T-helper 1 cell treated with Interleukin-12 subunit alpha and Interleukin-12 subunit beta and Interleukin-4 antibody, amounts not matched to agents 30 μg/mL and 1 μg/mL, for 36 hours (primary cell): ENCODE data around the gene STAP2.

Experiments
- H3K27ac Mint-ChIP-seq: one replicate; pipeline ENCODE4 v1.8.0; 2021; ENCODE audit warnings: mild to moderate bottlenecking, mixed read lengths
- H3K27me3 Mint-ChIP-seq: one replicate; pipeline ENCODE4 v1.8.0; 2021; ENCODE audit warnings: low read depth, mixed read lengths
- H3K36me3 Mint-ChIP-seq: one replicate; pipeline ENCODE4 v1.8.0; 2021; ENCODE audit warnings: low read depth, mixed read lengths
- H3K4me1 Mint-ChIP-seq: one replicate; pipeline ENCODE4 v1.8.0; 2021; ENCODE audit warnings: low read depth, mixed read lengths
- H3K4me3 Mint-ChIP-seq: one replicate; pipeline ENCODE4 v1.8.0; 2021; ENCODE audit warnings: mild to moderate bottlenecking, moderate library complexity, mixed read lengths
- H3K9me3 Mint-ChIP-seq: one replicate; pipeline ENCODE4 v1.8.0; 2021; ENCODE audit warnings: mixed read lengths

Gene STAP2

DNA sequence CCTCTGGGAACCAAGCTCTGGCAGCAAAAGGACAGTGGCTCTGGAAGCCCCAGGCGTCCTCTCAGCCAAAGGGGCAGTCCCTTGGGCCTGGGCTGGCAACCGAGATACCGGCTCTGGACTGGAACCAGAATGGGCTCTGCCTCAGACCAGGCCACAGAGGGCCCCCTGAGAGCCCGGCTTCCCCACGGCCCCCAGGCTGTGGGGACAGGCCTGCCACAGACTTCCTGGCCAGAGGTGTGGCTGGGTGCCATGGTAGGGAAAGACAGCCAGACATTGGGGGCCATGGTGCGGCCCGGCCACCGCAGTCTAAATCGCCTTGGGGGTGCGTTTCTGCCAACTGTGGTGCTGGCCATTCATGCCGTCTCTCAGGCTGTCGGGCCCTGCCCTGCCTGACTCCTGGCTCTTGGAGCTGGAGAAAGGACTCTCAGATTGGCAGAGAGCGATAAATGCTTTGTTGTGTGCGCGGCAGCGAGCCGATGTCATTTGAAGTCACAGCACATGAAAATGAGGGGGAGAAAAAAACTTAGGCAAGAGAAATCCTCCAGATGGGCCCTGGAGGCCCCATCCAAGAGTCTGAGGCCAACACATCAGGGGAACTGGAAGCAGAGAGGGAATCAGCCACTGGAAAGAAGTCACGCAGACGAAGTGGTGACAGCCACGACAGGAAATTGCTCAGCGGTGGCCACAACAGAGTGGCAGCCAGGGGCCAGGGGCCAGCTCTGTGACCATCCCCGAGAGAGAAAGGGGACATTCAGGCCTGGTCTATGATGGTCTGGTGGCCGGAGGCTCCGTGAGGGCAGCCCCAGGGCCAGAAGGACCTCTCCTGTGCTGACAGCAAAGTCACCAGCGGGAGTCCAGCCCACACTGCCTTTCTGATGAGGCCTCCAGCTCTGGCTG lies 35.2 kb upstream of the STAP2 start:
- Mint-ChIP-seq H3K4me3 (no peak overlapping the region), H3K27ac (peak overlapping the region; percentile 41), H3K9me3 (no peaks in the 10 kb centered on the region), H3K4me1 (peaks cover 48% of the 10 kb centered on the region), H3K27me3 (no peaks in the 10 kb centered on the region), H3K36me3 (no peaks in the 10 kb centered on the region)

DNA sequence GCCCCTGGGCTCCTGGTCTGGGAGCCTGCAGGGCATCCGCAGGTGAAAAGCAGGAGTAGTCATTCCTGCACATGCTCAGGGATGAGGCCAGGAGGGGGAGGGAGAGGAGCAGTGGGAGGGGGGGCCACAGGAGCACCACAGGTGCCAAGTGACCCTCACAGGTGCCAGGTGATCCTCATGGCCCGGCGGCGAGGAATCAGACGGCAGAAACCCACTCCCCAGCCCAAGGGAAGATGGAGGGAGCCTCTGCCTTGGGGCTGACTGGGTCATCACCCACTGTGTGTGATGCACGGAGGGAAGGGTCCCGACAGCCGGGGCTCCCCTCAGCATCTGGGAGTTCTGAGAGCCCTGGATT lies 34.4 kb upstream of the STAP2 start:
- Mint-ChIP-seq H3K4me1 (peaks cover 50% of the 10 kb centered on the region), H3K36me3 (no peaks in the 10 kb centered on the region), H3K4me3 (no peak overlapping the region), H3K9me3 (no peaks in the 10 kb centered on the region), H3K27ac (no peak overlapping the region), H3K27me3 (no peaks in the 10 kb centered on the region)

DNA sequence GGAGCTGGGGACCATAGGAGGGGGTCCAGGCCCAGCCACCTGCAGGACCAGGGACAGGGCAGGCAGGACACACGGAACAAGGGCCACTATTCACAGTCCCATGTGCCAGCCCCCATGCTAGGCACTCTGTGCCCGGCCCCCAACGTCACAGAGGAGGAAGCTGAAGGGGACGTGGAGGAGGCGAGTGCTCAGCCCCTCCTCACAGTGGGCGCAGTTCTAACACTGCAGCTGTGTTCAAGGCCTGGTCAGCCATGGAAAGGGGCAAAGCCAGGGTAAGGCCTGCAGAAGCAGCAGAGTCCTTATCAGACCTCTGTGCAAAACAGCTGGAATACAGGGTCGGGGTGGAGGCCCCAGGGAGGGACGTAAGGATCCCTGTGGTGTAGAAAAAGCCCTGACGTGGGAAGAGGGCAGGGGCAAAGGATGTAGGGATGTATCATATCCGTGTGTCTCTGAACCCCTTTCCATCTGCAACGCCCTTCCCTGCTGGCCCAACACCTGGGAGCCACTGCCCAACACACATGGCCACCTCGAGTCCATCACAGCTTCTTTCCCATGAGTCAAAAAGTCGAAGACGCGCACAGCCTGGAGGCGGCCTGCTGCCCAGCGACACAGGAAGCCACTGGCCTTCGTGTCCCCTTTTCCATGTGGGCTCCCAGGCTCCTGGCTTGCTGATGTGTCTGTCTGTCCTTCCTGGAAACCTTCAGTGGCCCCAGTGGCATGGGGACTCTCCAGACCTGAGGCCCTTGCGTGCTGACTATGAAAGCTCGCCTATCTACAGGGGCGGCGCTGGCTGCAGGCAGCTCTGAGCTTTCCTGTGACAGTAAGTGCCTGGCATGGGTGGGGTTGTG lies 33.8 kb upstream of the STAP2 start:
- Mint-ChIP-seq H3K4me3 (no peak overlapping the region), H3K4me1 (peaks cover 54% of the 10 kb centered on the region), H3K27me3 (no peaks in the 10 kb centered on the region), H3K9me3 (no peaks in the 10 kb centered on the region), H3K36me3 (no peaks in the 10 kb centered on the region), H3K27ac (no peak overlapping the region)

DNA sequence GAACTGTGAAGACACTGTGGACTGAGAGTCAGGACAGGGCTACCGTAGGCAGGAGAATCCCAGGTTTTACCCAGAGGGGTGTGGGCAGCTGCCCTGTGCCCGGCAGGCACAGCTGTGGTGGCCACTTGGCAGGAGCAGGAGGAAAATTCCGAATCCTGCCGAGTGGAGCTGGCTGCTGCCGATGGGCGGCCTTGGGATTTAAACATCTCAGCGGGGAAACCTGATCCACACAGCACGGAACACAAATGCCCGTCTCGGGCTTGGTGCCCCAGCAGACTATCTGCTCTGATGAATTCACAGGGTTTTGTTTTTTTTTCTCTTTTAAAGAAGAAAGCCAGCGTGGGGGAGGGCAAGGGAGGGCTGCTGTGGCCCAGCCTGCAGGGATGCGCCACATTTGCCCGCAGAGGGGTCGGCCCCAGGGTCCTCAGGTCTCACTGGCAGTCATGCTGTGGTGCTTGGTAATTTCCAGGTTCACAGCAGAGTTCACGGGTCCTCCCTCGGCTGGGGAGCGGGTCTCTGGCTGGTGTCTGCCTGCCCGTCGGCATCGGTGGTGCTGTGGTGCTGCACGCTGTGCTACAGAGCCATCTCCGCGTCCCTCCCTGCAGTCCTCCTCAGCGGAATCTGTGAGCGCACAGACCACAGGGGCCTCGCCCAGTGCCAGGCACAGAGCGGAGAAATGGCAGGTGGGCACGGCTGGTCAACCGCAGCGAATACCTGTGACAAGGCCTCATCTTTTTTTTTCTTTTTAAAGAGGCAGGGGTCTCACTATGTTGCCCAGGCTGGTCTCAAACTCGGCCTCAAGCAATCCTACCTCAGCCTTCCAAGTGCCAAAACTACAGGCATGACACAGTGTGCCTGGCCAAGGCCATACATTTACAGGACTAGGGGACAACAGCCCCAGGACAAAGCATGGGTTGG lies 32.9 kb upstream of the STAP2 start:
- Mint-ChIP-seq H3K4me1 (peaks cover 49% of the 10 kb centered on the region), H3K4me3 (no peak overlapping the region), H3K27ac (peak overlapping the region; percentile 68), H3K36me3 (peaks cover 3% of the 10 kb centered on the region), H3K27me3 (no peaks in the 10 kb centered on the region), H3K9me3 (no peaks in the 10 kb centered on the region)

DNA sequence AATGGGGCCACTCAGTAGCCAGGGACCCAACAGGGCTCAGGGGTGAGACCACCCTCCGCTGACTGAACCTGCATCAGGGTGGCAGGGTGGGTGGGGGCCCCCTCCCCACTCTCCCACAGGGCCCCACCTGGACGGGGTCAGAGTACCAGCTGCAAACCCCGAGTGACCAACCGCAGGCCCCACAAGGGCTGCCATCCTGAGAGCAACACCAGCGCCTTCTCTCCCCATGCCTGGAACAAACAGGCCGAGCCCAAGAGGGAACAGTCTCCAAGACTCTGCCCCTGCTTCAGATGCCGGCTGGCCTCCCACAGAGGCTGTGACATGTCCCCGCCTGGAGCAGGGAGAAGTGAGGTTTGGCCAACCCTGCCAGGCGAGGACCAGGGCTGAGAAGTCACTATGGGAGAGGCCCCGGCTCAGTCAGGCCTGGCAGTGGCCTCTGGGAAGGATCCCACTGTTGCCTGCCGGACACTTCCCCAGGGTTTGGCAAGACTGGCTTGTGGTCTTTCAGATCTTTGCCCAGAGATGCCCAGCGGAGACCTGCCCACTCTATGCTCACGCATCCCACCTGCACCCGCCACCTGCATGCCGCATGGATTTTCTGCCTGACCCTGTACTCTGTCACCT lies 31.9 kb upstream of the STAP2 start:
- Mint-ChIP-seq H3K27ac (peak overlapping the region; percentile 68), H3K4me3 (peak overlapping the region; percentile 75), H3K4me1 (peaks cover 41% of the 10 kb centered on the region), H3K36me3 (peaks cover 3% of the 10 kb centered on the region), H3K9me3 (no peaks in the 10 kb centered on the region), H3K27me3 (no peaks in the 10 kb centered on the region)

DNA sequence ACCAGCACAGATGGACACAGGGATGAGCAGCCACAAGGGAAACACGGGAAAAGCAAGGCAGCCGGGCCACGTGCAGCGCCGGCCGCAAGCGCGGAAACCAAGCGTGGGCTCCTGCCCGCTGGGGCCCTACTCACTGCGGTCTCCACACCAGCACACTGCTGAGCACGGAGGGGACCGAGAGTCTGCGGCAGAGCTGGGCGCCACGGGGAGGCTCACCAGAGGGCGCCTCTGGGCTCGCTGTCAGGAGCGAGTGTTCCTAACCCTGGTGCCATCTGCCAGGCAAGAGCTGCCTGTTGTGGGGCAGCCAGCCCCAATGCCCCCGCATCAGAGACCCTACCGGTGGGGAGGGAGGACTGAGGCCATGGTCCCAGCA lies 31.2 kb upstream of the STAP2 start:
- Mint-ChIP-seq H3K4me1 (peaks cover 37% of the 10 kb centered on the region), H3K4me3 (peak overlapping the region; percentile 75), H3K9me3 (no peaks in the 10 kb centered on the region), H3K27ac (peak overlapping the region; percentile 89), H3K36me3 (peaks cover 3% of the 10 kb centered on the region), H3K27me3 (no peaks in the 10 kb centered on the region)

DNA sequence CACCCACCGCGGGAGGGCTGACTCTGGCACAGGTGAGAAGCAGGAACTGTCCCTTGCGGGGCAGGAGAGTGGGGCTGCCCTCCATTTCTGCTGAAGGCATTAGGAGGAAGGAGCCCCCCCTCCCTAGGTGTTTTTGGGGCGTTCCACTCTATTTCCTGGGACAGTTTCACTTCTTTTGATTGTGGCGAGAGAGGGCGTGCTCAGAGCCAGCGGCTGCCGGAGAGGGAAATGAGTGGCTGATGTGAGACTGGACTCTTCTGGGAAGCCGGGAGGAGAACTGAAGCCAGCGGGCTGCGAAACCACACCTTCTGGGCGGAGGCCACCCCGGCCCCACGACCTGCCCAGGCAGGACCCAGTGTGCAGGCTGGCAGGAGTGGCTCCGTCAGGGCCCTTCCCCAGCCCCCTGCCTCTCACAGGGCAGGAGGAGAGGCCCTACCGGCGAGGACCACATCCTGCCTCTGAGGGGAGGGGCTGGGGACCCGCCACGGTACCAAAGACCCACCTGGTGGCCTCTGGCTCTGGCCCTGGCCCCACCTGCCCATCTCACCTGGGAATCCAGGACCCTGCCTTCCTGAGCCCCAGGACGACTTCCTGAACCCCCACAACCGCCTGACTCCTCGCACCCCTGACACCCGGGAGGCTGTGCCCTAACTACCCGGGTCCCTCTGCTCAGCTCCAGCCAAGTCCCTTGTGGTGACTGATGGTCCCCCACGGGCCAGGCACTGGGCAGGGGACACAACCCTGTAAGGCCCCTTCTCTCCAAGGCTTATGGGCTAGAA lies 30.7 kb upstream of the STAP2 start:
- Mint-ChIP-seq H3K9me3 (no peaks in the 10 kb centered on the region), H3K27ac (peak overlapping the region; percentile 97), H3K27me3 (no peaks in the 10 kb centered on the region), H3K36me3 (peaks cover 3% of the 10 kb centered on the region), H3K4me1 (peaks cover 37% of the 10 kb centered on the region), H3K4me3 (peak overlapping the region; percentile 82)

DNA sequence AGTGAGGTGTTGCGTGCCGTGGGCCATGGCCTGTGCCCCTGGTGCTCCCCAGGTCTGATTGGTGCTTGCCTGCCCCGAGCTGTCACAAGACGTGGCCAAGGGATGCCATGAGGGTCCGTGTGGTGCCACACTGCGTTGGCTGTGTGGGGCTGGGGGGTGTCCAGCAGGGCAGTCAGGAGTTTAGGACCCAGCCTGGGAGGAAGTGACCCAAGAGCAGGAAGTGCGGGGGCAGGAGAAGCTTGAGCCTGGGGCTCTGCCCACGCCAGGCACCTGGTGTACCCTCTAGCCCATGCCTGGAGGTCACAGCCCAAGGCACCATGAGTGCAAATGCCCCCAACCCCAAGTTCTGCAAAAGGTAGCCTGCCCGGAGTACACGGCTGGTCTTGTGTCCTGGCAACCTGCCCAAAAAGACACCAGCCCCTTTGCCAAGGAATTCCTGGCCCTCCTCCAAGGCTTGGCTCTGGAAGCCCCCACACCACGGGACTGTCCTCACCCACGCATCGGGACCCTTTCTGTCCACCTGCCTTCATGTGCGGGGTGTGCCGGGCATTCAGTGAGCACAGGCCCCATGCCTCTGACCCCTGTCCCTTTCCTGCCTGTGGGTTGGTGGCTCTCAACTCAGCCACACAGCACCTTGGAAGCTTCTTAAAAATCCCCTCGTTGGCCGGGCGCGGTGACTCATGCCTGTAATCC lies 29.6 kb upstream of the STAP2 start:
- peak overlapping the region; percentile 82 for H3K4me3 Mint-ChIP-seq
- H3K9me3 Mint-ChIP-seq, result no peaks in the 10 kb centered on the region
- no peaks in the 10 kb centered on the region for H3K27me3 Mint-ChIP-seq
- H3K36me3 Mint-ChIP-seq, result peaks cover 5% of the 10 kb centered on the region
- H3K4me1 Mint-ChIP-seq, result peaks cover 34% of the 10 kb centered on the region
- peak overlapping the region; percentile 97 for H3K27ac Mint-ChIP-seq

DNA sequence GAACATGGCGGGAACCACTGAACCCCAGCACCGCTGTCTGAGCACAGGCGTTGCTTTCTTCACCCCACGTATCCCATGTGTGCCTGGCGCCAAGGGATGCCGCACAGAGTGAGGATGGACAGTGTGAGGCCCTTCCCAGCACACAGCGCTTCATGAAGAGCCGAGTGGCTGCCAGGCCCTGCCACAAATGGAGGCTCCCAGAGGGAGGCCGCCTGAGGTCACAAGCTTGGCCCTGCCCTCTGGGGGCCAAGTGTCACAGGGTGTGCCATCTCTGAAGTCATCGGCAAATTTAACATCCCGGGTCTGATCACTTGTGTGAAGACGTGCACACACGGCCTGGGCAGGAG lies 29.1 kb upstream of the STAP2 start:
- Mint-ChIP-seq H3K4me1 (peaks cover 34% of the 10 kb centered on the region), H3K36me3 (peaks cover 5% of the 10 kb centered on the region), H3K4me3 (peak overlapping the region; percentile 25), H3K27ac (peak overlapping the region; percentile 97), H3K27me3 (no peaks in the 10 kb centered on the region), H3K9me3 (no peaks in the 10 kb centered on the region)

DNA sequence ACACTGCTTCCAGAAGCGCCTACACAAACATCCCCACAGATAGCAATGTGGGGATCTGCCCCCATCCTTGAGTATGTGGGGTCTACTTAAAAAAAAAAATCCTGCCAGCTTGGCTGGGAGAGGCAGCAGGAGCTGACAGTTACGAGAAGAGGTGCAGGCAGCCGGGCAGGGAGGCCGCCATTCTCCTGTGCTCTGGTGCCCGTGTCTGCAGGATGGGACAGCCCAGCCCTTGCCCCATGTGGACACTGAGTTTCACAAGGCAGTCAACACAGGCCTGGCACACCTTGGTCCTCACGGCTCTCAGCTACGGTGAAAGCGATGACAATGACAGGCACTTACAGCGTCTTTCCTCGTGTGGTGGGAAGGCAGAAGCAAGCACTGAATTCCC lies 28.7 kb upstream of the STAP2 start:
- H3K27ac Mint-ChIP-seq, result peak overlapping the region; percentile 45
- no peaks in the 10 kb centered on the region for H3K9me3 Mint-ChIP-seq
- no peak overlapping the region for H3K4me3 Mint-ChIP-seq
- H3K4me1 Mint-ChIP-seq, result peaks cover 34% of the 10 kb centered on the region
- H3K27me3 Mint-ChIP-seq, result no peaks in the 10 kb centered on the region
- peaks cover 5% of the 10 kb centered on the region for H3K36me3 Mint-ChIP-seq

DNA sequence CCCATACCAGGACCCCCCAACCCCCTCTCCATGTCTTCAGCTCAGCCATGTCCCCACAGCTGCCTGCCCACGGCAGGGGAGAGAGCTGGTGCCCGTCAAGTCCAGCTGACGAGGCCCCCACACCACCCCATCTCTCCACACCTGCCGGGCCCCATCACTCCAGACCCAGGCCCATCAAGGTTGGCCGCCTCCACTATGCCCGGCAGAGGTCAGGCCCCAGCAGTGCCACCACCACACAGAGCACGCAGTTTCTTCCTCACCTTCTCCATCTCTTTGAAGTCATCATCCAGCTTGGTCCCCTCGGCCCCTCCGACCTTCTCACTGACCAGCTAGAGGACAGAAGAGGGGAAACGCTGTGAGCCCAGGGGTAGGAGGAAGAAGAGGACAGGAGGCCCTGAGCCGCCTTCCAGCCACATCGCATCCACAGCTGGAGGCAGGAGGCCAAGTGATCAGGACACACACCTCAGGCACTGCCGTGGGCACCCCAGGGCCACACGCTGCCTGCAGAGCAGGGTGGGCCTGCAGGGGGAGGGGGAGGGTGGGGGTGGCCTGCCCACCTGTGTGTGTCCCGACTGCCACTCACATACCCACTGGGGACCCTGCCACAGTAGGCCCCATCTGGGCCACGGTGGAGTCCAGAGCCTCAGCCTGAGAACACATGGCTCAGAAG lies 28.2 kb upstream of the STAP2 start:
- Mint-ChIP-seq H3K4me1 (peaks cover 30% of the 10 kb centered on the region), H3K9me3 (no peaks in the 10 kb centered on the region), H3K27ac (peak overlapping the region; percentile 59), H3K4me3 (no peak overlapping the region), H3K36me3 (peaks cover 7% of the 10 kb centered on the region), H3K27me3 (no peaks in the 10 kb centered on the region)

DNA sequence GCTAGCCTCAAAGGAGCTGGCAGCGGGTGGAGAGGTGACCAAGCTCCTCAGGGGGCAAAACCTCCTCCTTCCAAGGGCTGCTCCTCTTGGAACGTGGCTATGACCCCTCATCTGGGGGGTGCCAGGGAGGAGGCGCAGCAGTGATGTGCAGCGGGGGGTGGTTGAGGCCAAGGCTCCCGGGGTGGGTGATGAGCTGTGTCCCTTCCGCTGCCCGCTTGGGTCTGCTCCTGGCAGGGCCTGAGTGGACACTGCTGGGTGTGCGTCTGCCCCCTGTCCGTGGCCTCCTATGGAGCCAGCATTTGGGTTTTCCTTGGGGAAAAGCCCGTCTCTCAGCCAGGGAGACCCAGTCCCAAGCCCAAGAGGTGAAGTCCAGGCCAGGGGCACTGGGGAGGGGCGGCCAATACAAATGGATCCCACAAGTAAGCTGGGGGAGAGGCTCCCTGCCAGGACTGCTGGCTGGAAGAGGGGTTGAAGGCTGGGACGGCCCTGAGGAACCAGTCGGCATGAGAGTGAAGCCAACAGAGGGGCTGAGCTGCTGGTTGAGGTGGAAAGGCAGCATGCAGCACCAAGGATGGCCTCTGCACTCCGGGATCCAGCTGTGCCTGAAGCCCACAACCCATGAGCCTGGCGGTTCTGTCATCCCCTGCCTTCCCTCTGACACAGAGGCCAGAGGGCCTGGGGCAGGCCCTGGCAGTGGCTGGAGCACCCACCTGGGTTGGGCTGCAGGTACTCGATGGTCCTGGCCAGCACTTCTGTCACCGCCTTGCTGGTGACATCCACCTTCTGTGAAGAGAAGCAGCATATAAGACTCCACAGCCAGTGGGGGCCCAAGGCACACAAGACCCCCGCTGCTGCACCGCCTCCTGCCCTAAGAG lies 27.4 kb upstream of the STAP2 start:
- peaks cover 7% of the 10 kb centered on the region for H3K36me3 Mint-ChIP-seq
- H3K27ac Mint-ChIP-seq, result no peak overlapping the region
- peaks cover 27% of the 10 kb centered on the region for H3K4me1 Mint-ChIP-seq
- no peaks in the 10 kb centered on the region for H3K27me3 Mint-ChIP-seq
- no peaks in the 10 kb centered on the region for H3K9me3 Mint-ChIP-seq
- H3K4me3 Mint-ChIP-seq, result no peak overlapping the region
